H1 (cell line): ENCODE results near the gene ACACB. TPM values are rescaled to one million over a fixed set of nuclear protein-coding genes. Genes with fewer than 3 reads are reported as not detected.
A peak's percentile ranks its signal among the peaks of the same experiment; 100 is the strongest.

Source experiments
- CTCF ChIA-PET: fragments of 300-600 bp; sonication (Branson Sonifier 250); formaldehyde crosslinking; loops from one replicate; lab custom pipeline; 2021; ENCODE audit not compliant: partially characterized antibody; lab: Charles Lee
- POLR2A ChIA-PET: fragments of 300-600 bp; sonication (Branson Sonifier 250); formaldehyde crosslinking; loops from one replicate; lab custom pipeline; 2021; ENCODE audit warnings: inconsistent platforms; ENCODE audit not compliant: partially characterized antibody; lab: Charles Lee
- DNase-seq, 2 experiments: peaks; one replicate each; pipeline versions ENCODE4 v3.0.0 to v3.0.0-alpha.2; 2010 to 2022; ENCODE audit warnings: low spot score in 2 of 2, low read depth in 1 of 2, mixed read lengths in 1 of 2
- FAIRE-seq: peaks from 2 replicates; lab custom pipeline; 2011; peaks lifted over from hg19 to GRCh38; lab: Jason Lieb, UNC
- H2AFZ ChIP-seq: 2 replicates; pipeline ENCODE4 v1.8.1; 2012; ENCODE audit warnings: low read length, inconsistent platforms
- H2AK5ac ChIP-seq: 2 replicates; pipeline ENCODE4 v1.6.1; 2013; ENCODE audit warnings: low read depth, low read length
- H2BK120ac ChIP-seq: replicated peaks from 2 replicates; pipeline ENCODE3; 2013; ENCODE audit warnings: low read depth, low read length, inconsistent platforms
- H2BK12ac ChIP-seq: 2 replicates; pipeline ENCODE4 v1.6.1; 2013; ENCODE audit warnings: low read depth, low read length
- H2BK15ac ChIP-seq: 2 replicates; pipeline ENCODE4 v1.6.1; 2013; ENCODE audit warnings: low read length
- H2BK20ac ChIP-seq: 2 replicates; pipeline ENCODE4 v1.6.1; 2013; ENCODE audit warnings: low read length
- H2BK5ac ChIP-seq: 2 replicates; pipeline ENCODE4 v1.6.1; 2013; ENCODE audit warnings: low read depth, low read length
- H3K14ac ChIP-seq: 2 replicates; pipeline ENCODE4 v1.6.1; 2013; ENCODE audit warnings: inconsistent platforms; ENCODE audit not compliant: insufficient read length
- H3K18ac ChIP-seq: 2 replicates; pipeline ENCODE4 v1.6.1; 2013; ENCODE audit warnings: low read length; ENCODE audit errors: extremely low read depth
- H3K23ac ChIP-seq: 2 replicates; pipeline ENCODE4 v1.6.1; 2013; ENCODE audit warnings: inconsistent platforms; ENCODE audit not compliant: insufficient read length
- H3K23me2 ChIP-seq: 2 replicates; pipeline ENCODE4 v1.6.1; 2013; ENCODE audit warnings: low read depth, low read length
- H3K27ac ChIP-seq: 2 replicates; pipeline ENCODE4 v1.6.1; 2011; ENCODE audit warnings: low read depth, low read length, inconsistent platforms
- H3K27me3 ChIP-seq, 4 experiments: replicated peaks in 1 of 4; 1 replicate in 1 of 4; 2 replicates in 3 of 4; pipeline versions ENCODE4 v1.6.1 to v1.8.1; 2011 to 2013; ENCODE audit warnings: low read length in 3 of 4, mild to moderate bottlenecking in 3 of 4, inconsistent platforms in 2 of 4, mixed read lengths in 2 of 4, moderate library complexity in 1 of 4; ENCODE audit not compliant: control insufficient read depth in 3 of 4, insufficient read depth in 3 of 4; ENCODE audit errors: extremely low read depth in 1 of 4
- H3K36me3 ChIP-seq, 4 experiments: 2 replicates each; pipeline versions ENCODE4 v1.6.1 to v1.8.1; 2011 to 2013; ENCODE audit warnings: mild to moderate bottlenecking in 4 of 4, low read length in 3 of 4, moderate library complexity in 2 of 4, control low read depth in 1 of 4, inconsistent platforms in 1 of 4; ENCODE audit not compliant: insufficient read depth in 4 of 4, control insufficient read depth in 2 of 4
- H3K4ac ChIP-seq: replicated peaks from 2 replicates; pipeline ENCODE3; 2013; ENCODE audit warnings: low read length, low read depth, mixed read lengths, inconsistent platforms; ENCODE audit not compliant: insufficient read length
- H3K4me1 ChIP-seq, 4 experiments: replicated peaks in 1 of 4; 1 replicate in 1 of 4; 2 replicates in 3 of 4; pipeline versions ENCODE4 v1.6.1 to v1.8.1; 2011 to 2013; ENCODE audit warnings: low read length in 3 of 4, inconsistent platforms in 2 of 4, mixed read lengths in 1 of 4; ENCODE audit not compliant: insufficient read depth in 4 of 4, control insufficient read depth in 3 of 4
- H3K4me2 ChIP-seq, 2 experiments: 2 replicates each; pipeline versions ENCODE4 v1.6.1 to v1.8.1; 2011 to 2013; ENCODE audit warnings: low read depth in 2 of 2, low read length in 2 of 2, control low read depth in 1 of 2, inconsistent platforms in 1 of 2, mild to moderate bottlenecking in 1 of 2; ENCODE audit not compliant: insufficient read depth in 1 of 2
- H3K4me3 ChIP-seq, 4 experiments: fragments of 200-600, 300-600 bp in 1 of 4; sonication (generic), shearing (Covaris generic), sonication (Bioruptor Twin) in 1 of 4; 2 replicates each; pipeline versions ENCODE4 v1.5.1 to v1.8.1; 2011 to 2016; ENCODE audit warnings: low read length in 4 of 4, low read depth in 3 of 4, control low read depth in 2 of 4, inconsistent platforms in 2 of 4, mild to moderate bottlenecking in 2 of 4, mixed read lengths in 1 of 4, moderate library complexity in 1 of 4; ENCODE audit not compliant: insufficient read depth in 2 of 4; ENCODE audit errors: extremely low read depth in 1 of 4
- H3K56ac ChIP-seq: replicated peaks from 2 replicates; pipeline ENCODE3; 2013; ENCODE audit warnings: low read depth, mild to moderate bottlenecking, mixed read lengths, low read length, inconsistent platforms; ENCODE audit not compliant: insufficient read length
- H3K79me1 ChIP-seq: 2 replicates; pipeline ENCODE4 v1.6.1; 2013; ENCODE audit warnings: low read depth, low read length, control low read depth
- H3K79me2 ChIP-seq, 2 experiments: 2 replicates each; pipeline versions ENCODE4 v1.6.1 to v1.8.1; 2012 to 2013; ENCODE audit warnings: low read length in 2 of 2, mild to moderate bottlenecking in 2 of 2, inconsistent platforms in 1 of 2; ENCODE audit not compliant: insufficient read depth in 2 of 2, control insufficient read depth in 1 of 2
- H3K9ac ChIP-seq, 4 experiments: replicated peaks in 1 of 4; 1 replicate in 1 of 4; 2 replicates in 3 of 4; pipeline versions ENCODE4 v1.6.1 to v1.8.1; 2011 to 2013; ENCODE audit warnings: low read depth in 3 of 4, low read length in 3 of 4, control low read depth in 2 of 4, mild to moderate bottlenecking in 2 of 4, moderate library complexity in 2 of 4, inconsistent platforms in 1 of 4; ENCODE audit errors: extremely low read depth in 1 of 4
- H3K9me3 ChIP-seq, 2 experiments: 2 replicates each; pipeline versions ENCODE4 v1.6.1 to v1.8.1; 2012 to 2013; ENCODE audit warnings: mild to moderate bottlenecking in 2 of 2, moderate library complexity in 2 of 2, control low read depth in 1 of 2, inconsistent platforms in 1 of 2, low read depth in 1 of 2, low read length in 1 of 2, mixed read lengths in 1 of 2; ENCODE audit not compliant: insufficient read depth in 2 of 2
- H4K20me1 ChIP-seq, 2 experiments: replicated peaks in 1 of 2; 2 replicates each; pipeline versions ENCODE3 to v1.8.1; 2011 to 2013; ENCODE audit warnings: inconsistent platforms in 2 of 2, low read length in 2 of 2, mild to moderate bottlenecking in 1 of 2; ENCODE audit not compliant: insufficient read depth in 2 of 2, control insufficient read depth in 1 of 2
- H4K5ac ChIP-seq: 2 replicates; pipeline ENCODE4 v1.6.1; 2013; ENCODE audit warnings: low read length, low read depth, mixed read lengths, inconsistent platforms; ENCODE audit not compliant: insufficient read length
- H4K8ac ChIP-seq: 2 replicates; pipeline ENCODE4 v1.8.0; 2013; ENCODE audit warnings: mild to moderate bottlenecking, moderate library complexity, low read length, inconsistent platforms; ENCODE audit not compliant: insufficient read depth; ENCODE audit errors: extremely low read depth
- H4K91ac ChIP-seq: replicated peaks from 2 replicates; pipeline ENCODE3; 2013; ENCODE audit warnings: low read length, mixed read lengths, inconsistent platforms; ENCODE audit not compliant: insufficient read length
- CBX8 ChIP-seq: fragments of 300-800, 300-1000 bp; sonication (generic); IDR thresholded peaks from 2 replicates; pipeline ENCODE4 v1.7.1; 2016; ENCODE audit warnings: low read depth, low read length, borderline replicate concordance
- CHD2 ChIP-seq: IDR thresholded peaks from 2 replicates; pipeline ENCODE4 v1.6.1; 2012; ENCODE audit warnings: low read length, improper control_type of control experiment
- EZH2 ChIP-seq: fragments of 200-600 bp; sonication (generic); IDR thresholded peaks from 2 replicates; pipeline ENCODE4 v1.7.1; 2012; ENCODE audit warnings: low read depth, mild to moderate bottlenecking, moderate library complexity, low read length, inconsistent platforms; ENCODE audit not compliant: severe bottlenecking
- GABPA ChIP-seq: IDR thresholded peaks from 2 replicates; pipeline ENCODE4 v1.6.1; 2011; ENCODE audit warnings: mild to moderate bottlenecking, low read length, moderate library complexity, borderline replicate concordance; ENCODE audit not compliant: insufficient read depth
- POLR2A ChIP-seq, 2 experiments: IDR thresholded peaks; 1 replicate in 1 of 2; 2 replicates in 1 of 2; pipeline ENCODE4 v1.6.1; 2011; ENCODE audit warnings: low read depth in 2 of 2, low read length in 2 of 2, mild to moderate bottlenecking in 2 of 2; ENCODE audit errors: control extremely low read depth in 1 of 2
- YY1 ChIP-seq: IDR thresholded peaks from 2 replicates; pipeline ENCODE4 v1.6.1; 2011; ENCODE audit warnings: low read depth, mild to moderate bottlenecking, low read length
- ZNF274 ChIP-seq: IDR thresholded peaks from 2 replicates; pipeline ENCODE4 v1.7.0; 2012; ENCODE audit warnings: low read length, borderline replicate concordance; ENCODE audit errors: extremely low read depth
- WGBS, 2 experiments: shearing (Covaris generic) in 1 of 2; methylation state at CpG; one replicate each; pipeline versions ENCODE4 v1.1.6 to v1.1.7; 2013 to 2015; ENCODE audit warnings: low lambda C conversion rate in 2 of 2, mixed read lengths in 2 of 2, inconsistent platforms in 1 of 2, low coverage in 1 of 2, missing lambda C conversion rate in 1 of 2; ENCODE audit not compliant: insufficient replicate concordance in 2 of 2, insufficient coverage in 1 of 2, insufficient read length in 1 of 2; ENCODE audit errors: extremely low coverage in 1 of 2, missing lambda C conversion rate in 1 of 2; 5-methylcytosine and 5-hydroxymethylcytosine counted together
- polyA plus RNA-seq, 7 experiments: library from polyadenylated mRNA; depleted of rRNA in 3 of 7; stranded (reverse) in 5 of 7; unstranded in 2 of 7; fragments of >200 nt in 5 of 7; fragments of 200-250 nt in 2 of 7; gene quantifications; 1 replicate in 5 of 7; 2 replicates in 1 of 7; 4 replicates in 1 of 7; pipeline versions ENCODE4 v1.2.1 to v1.2.3, GENCODE V29; 2011 to 2013; ENCODE audit warnings: missing spikeins in 2 of 7, mixed read lengths in 2 of 7
- total RNA-seq: library from RNA; stranded (reverse); fragmentation: NEBNext Ultra II Directional; extraction: Animal tissue kit (Norgen Biotek cat#: 25700); gene quantifications from 2 replicates; pipeline ENCODE4 v1.2.1, GENCODE V29; 2021
- TF ChIP-seq, protein P1 (sequence below): IDR thresholded peaks from 2 replicates; pipeline ENCODE4 v1.6.1; 2011; ENCODE audit warnings: low read length, improper control_type of control experiment
- TF ChIP-seq, protein P2 (sequence below): IDR thresholded peaks from 2 replicates; pipeline ENCODE4 v1.6.1; 2012; ENCODE audit warnings: inconsistent platforms

The ACACB gene
- total and polyA plus RNA-seq, 2 of the 8 experiments (the other 6 are each of a cell fraction or from before 2014, with no cell fraction given), result 5.8 to 15.3 TPM

DNA sequence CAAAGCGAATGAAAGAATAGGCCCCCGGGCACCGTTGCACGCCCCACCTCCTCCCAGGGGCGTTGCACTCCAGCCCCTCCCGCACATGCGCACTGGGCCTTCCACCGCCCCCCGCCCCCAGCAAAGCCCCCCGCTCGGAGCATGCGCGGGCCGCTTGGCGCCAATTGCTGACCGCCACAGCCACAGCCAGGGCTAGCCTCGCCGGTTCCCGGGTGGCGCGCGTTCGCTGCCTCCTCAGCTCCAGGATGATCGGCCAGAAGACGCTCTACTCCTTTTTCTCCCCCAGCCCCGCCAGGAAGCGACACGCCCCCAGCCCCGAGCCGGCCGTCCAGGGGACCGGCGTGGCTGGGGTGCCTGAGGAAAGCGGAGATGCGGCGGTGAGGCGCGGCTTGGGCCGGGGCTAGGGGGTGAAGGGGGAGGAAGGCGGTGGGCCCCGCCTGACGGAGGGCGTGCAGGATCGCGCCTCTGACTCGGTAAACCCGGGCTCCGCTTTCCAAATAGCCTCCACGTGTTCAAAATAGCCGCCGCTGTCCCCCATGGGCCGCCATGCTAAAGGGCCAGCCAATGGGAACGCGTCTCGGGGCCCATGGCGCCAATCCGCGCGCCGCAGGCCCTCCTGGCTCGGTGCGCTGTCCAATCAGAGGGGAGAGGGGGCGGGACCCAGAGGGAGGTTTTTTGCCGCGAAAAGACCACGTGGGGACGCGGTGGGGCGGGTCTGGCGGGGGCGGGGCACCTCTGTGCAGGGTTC, 18.8 kb upstream of the ACACB start, which contains the start of gene UNG:
Gene UNG, plus strand, starts transcription at position 163 of the 748 bp plus-strand sequence. Its CDS starts 83 bp downstream, at position 246.
- FAIRE-seq (no peak), DNase-seq (peak; percentile 82 to 97)
- H3K27me3 ChIP-seq, result peaks cover 0 to 6% (median 3%) of the 10 kb centered on the region in 4 experiments; a peak in 5 of 7 replicates
- peaks cover 0 to 7% (median 2%) of the 10 kb centered on the region in 4 experiments; a peak in 3 of 7 replicates for H3K4me1 ChIP-seq
- H4K5ac ChIP-seq, result peak within 1 kb of the TSS; percentile 75
- H3K23me2 ChIP-seq, result peaks cover 6% of the 10 kb centered on the region
- H4K91ac ChIP-seq, result peak within 1 kb of the TSS; percentile 34
- peak within 1 kb of the TSS; percentile 64 for H3K56ac ChIP-seq
- H4K8ac ChIP-seq, result peak within 1 kb of the TSS; percentile 96
- H2BK20ac ChIP-seq, result no peak within 1 kb of the TSS
- H3K4ac ChIP-seq, result no peak within 1 kb of the TSS
- peaks cover 0 to 27% of the 10 kb centered on the region in 2 experiments; a peak in 2 of 4 replicates for H3K79me2 ChIP-seq
- POLR2A ChIA-PET, result interaction anchor here (1.0 to 1.9 kb wide), 6 partner anchors 10 to 118 kb away, joined by 3 to 34 read pairs (median 3); no protein-coding TSS in a partner anchor
- H2BK15ac ChIP-seq, result no peak within 1 kb of the TSS
- 1% methylated on average over 47 of the region's 71 CpGs; no CpG with 5 or more reads in 1 of the 2 experiments for WGBS, 2 experiments
- H3K9ac ChIP-seq, result peak within 1 kb of the TSS; percentile 78 to 95 (median 90)
- H2BK5ac ChIP-seq, result peak within 1 kb of the TSS; percentile 44; the same call in 1 of the 2 replicates
- H3K14ac ChIP-seq, result no peak within 1 kb of the TSS
- peak within 1 kb of the TSS; percentile 55 to 72 for H3K4me2 ChIP-seq
- H3K36me3 ChIP-seq, result peaks cover 19 to 37% (median 30%) of the 10 kb centered on the region in 4 experiments; a peak in 7 of 8 replicates
- H3K27ac ChIP-seq, result peak within 1 kb of the TSS; percentile 87
- no peak within 1 kb of the TSS for H2BK12ac ChIP-seq
- H2AFZ ChIP-seq, result no peak within 1 kb of the TSS
- no peaks in the 10 kb centered on the region for H3K79me1 ChIP-seq
- no peak within 1 kb of the TSS for H2AK5ac ChIP-seq
- H3K9me3 ChIP-seq, result no peaks in the 10 kb centered on the region
- CTCF ChIA-PET, result interaction anchor here (0.6 to 1.5 kb wide), 2 partner anchors 15 to 159 kb away, joined by 4 to 6 read pairs; no protein-coding TSS in a partner anchor
- no peak within 1 kb of the TSS for H3K23ac ChIP-seq
- H3K4me3 ChIP-seq, result peak within 1 kb of the TSS; percentile 71 to 89 (median 76)
- peaks cover 0 to 5% of the 10 kb centered on the region in 2 experiments for H4K20me1 ChIP-seq
- H2BK120ac ChIP-seq, result no peak within 1 kb of the TSS
- H3K18ac ChIP-seq, result peak within 1 kb of the TSS; percentile 71
- TF ChIP-seq EZH2 (no peak), CHD2 (peak; percentile 86), POLR2A (IDR thresholded peaks at IDR 0.05; ENCODE audit: control extremely low read depth in 1 of 2, low read depth in 2 of 2, low read length in 2 of 2) (peak in 1 of 2 experiments; percentile 72; a peak in 2 of 3 replicates), CBX8 (no peak), ZNF274 (no peak), GABPA (no peak), YY1 (peak; percentile 86)
- TF ChIP-seq, protein P1, sequence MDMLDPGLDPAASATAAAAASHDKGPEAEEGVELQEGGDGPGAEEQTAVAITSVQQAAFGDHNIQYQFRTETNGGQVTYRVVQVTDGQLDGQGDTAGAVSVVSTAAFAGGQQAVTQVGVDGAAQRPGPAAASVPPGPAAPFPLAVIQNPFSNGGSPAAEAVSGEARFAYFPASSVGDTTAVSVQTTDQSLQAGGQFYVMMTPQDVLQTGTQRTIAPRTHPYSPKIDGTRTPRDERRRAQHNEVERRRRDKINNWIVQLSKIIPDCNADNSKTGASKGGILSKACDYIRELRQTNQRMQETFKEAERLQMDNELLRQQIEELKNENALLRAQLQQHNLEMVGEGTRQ, result peak; percentile 66
- TF ChIP-seq, protein P2, sequence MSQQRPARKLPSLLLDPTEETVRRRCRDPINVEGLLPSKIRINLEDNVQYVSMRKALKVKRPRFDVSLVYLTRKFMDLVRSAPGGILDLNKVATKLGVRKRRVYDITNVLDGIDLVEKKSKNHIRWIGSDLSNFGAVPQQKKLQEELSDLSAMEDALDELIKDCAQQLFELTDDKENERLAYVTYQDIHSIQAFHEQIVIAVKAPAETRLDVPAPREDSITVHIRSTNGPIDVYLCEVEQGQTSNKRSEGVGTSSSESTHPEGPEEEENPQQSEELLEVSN, result peak; percentile 92
